K562 (cell line): Measurements from ENCODE around the gene YJU2.

Source experiments
- BACH1 ChIP-seq: fragments of 200-800 bp; sonication (Bioruptor generic); IDR thresholded peaks from 2 replicates; pipeline ENCODE4 v1.6.1; 2016; ENCODE audit warnings: missing genetic modification characterization, missing compliant biosample characterization
- TF ChIP-seq, protein P1 (sequence below): fragments of 450-650 bp; formaldehyde crosslinking; IDR thresholded peaks from 2 replicates; pipeline ENCODE4 v1.4.0; 2020; ENCODE audit warnings: mild to moderate bottlenecking

DNA sequence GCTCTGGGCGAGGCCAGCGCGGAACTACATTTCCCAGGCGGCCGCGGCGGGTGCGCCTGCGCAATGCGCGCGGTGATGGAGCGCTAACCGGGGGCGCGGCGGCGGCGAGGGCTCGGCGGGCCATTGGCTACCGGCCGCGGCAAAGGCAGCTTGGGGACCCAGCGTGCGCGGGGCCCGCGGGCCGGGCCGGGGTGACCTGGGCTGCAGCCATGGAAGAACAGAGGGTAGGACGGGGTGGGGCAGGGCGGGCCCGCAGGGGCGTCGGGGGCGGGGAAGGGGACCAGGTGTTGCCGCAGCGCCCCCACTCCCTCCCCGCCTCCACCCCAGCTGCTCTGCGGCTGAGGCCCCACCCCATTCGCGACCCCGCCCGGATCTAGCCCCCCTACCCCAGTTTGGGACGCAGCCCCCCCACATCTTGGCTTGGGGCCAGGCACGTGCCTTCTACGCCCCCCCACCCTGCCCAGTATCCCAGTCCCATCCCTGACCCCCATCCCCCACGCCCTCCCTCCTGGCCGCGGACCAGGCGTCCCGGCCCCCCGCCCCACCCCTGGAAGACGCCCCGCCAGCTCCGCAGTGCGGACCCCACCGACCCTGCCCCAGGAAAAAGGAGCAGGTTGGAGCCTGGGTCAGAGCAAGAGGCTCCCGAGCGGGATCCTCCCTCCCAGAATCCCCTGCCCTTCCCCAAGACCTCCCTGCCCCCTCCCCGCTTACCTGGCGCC is 57.8 kb downstream of the YJU2 start, which contains the start of gene FSD1:
- no peak for TF ChIP-seq BACH1 (tag)
- TF ChIP-seq, protein P1, sequence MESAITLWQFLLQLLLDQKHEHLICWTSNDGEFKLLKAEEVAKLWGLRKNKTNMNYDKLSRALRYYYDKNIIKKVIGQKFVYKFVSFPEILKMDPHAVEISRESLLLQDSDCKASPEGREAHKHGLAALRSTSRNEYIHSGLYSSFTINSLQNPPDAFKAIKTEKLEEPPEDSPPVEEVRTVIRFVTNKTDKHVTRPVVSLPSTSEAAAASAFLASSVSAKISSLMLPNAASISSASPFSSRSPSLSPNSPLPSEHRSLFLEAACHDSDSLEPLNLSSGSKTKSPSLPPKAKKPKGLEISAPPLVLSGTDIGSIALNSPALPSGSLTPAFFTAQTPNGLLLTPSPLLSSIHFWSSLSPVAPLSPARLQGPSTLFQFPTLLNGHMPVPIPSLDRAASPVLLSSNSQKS (CRISPR knock-in tag): no peak
